HG03457 (cell line): ENCODE measurements around the gene NKTR.

Experiments used
- ATAC-seq: cut with Tn5 transposase; IDR thresholded peaks from one replicate; pipeline ENCODE4 v1.9.1; 2021; ENCODE audit warnings: moderate number of reproducible peaks; ENCODE audit not compliant: unreplicated experiment

NKTR gene

DNA sequence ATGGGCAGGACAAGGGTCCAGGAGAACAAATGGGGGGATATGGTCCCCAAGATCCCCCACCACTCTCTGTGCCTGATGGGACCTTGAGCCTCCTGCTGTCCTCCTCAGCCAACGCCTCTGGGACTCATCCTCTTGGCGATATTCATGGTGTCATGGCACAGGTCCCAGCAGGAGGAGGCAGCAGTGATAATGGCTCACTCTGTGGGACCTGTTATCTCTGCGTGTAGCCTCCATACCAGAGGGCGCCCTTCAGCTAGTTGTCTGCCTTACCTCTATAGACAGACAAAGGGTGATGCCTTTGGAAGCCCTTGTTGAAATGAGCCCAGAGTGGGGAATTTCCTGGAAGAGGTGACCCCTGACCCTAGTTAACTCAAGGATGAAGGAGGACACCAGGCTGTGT, 60.4 kb downstream of the NKTR start:
- no peak for ATAC-seq

- no peak for ATAC-seq
Observed at GRCh38 chr3:42661593-42662022, 61.1 kb downstream of the NKTR start.

- ATAC-seq: no peak
Observed at GRCh38 chr3:42662037-42662812, 61.7 kb downstream of the NKTR start.

DNA sequence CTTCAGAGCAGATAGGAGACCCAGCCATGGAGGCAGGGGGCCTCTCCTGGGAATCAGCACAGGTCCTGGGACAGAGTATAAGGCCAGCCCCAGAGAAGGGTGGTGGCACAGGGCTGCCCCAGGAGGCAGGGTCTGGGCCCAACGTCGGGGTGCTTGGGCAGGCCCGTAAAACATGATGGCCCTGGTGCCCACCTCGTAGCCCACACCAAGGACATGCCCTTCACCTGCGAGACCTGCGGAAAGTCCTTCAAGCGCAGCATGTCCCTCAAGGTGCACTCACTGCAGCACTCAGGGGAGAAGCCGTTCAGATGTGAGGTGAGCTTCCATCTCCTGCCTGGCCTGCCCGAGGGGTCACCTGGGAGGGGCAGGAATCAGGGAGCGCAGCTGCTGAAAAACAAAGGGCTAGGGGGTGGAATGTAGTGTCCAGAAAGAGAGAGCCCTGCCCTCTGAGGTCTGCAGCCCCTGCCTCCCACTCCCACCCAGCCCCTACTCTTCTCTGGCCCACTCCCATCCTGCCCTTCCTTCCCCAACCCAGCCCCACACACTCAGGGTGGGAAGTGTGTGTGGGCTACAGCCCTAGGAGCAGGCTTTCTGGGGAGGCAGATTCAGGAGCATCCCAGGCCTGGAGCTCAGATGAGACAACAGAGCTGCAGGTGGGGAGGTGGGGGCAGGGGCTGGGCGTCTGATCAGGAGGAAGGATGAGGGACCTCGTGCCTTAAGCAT, 62.5 kb downstream of the NKTR start:
- ATAC-seq: no peak

DNA sequence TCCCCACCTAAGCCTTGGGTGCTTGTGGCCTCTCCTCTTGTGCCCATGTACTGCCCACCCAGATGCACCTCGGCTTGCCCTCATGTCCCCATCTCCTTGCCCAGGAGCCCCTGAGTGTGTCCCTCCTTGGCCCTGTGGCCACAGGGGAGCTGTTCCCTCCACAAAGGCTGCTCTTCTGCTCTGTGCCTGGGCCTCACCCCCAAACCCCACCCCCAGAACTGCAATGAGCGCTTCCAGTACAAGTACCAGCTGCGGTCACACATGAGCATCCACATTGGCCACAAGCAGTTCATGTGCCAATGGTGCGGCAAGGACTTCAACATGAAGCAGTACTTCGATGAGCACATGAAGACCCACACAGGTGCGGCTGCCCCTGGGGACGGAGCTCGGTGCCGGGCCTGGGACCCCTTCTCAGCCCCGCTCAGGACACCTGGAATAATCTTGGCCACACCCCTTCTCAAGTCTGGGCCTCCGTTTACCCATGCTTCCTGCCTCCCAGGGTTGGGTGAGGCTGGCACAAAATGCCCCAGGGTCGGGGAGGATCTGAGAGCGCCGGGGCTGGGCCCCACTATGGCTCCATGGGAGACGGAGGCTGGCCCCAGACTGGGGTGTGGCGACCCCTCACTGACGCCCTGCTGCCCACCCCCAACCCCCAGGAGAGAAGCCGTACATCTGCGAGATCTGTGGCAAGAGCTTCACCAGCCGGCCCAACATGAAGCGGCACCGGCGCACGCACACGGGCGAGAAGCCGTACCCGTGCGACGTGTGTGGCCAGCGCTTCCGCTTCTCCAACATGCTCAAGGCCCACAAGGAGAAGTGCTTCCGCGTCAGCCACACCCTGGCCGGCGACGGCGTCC, 63.3 kb downstream of the NKTR start:
- ATAC-seq: no peak

- ATAC-seq: no peak
Observed at GRCh38 chr3:42664438-42664803, 63.9 kb downstream of the NKTR start.

- no peak for ATAC-seq
Observed at GRCh38 chr3:42665050-42665878, 64.8 kb downstream of the NKTR start.

DNA sequence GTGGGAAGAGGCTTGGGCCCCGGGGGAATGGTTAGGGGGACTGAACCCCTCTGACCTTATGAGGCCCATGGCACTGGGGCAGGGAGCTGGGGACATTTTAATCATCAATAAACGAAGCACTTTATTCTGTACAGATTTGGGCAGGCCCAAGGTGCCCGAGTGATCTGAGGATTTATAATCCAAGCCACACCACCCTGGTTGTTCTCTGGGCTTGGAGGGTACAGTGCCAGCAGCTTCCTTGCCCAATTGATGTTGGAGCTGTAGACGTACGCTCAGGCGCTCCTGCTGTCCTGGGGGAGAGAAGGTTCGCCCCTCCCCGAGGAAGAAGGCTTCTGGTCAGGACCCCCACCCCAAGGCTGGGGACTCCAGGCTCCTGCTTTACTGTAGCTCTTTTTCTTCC, 65.5 kb downstream of the NKTR start:
- ATAC-seq: no peak

DNA sequence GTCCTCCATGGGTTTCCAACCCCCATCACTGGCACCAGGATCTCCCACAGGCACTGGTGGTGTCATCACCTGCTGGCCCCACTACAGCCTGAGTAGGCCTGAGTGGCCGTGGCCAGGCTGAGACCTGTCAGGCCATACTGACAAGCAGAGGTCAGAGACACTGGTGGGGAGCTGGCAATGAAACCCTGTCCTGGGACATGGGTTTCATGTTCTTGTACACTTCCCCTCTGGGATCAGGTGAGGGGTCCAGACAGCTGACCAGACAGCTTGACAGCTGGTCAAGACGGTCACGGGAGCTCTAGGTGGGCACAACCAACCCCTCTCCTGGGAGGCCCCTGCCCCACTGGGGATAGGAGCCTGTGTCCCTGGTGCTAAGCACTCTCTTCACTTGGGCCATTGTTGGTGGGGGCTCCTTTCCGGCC, 66.1 kb downstream of the NKTR start:
- ATAC-seq: no peak

DNA sequence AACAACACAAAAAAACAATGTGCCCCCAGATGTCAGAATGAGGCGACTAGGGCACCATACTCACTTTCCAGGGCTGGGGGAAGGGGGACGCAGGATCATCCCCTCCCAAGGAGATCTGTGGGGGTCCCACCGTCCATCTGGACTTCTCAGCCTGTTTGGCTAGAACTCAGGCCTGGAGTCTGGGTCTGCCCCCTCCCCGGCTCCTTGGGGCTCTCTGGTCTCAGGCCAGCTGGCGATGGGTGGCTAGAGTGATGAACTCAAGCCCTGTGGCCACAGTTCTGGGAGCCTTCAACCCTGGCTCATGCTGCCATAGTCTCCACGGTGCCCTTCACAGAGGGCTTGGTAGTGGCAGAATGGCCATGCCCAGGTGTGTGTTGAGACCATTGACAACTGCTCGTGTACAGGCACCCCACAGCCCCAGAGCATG, 66.6 kb downstream of the NKTR start:
- no peak for ATAC-seq

DNA sequence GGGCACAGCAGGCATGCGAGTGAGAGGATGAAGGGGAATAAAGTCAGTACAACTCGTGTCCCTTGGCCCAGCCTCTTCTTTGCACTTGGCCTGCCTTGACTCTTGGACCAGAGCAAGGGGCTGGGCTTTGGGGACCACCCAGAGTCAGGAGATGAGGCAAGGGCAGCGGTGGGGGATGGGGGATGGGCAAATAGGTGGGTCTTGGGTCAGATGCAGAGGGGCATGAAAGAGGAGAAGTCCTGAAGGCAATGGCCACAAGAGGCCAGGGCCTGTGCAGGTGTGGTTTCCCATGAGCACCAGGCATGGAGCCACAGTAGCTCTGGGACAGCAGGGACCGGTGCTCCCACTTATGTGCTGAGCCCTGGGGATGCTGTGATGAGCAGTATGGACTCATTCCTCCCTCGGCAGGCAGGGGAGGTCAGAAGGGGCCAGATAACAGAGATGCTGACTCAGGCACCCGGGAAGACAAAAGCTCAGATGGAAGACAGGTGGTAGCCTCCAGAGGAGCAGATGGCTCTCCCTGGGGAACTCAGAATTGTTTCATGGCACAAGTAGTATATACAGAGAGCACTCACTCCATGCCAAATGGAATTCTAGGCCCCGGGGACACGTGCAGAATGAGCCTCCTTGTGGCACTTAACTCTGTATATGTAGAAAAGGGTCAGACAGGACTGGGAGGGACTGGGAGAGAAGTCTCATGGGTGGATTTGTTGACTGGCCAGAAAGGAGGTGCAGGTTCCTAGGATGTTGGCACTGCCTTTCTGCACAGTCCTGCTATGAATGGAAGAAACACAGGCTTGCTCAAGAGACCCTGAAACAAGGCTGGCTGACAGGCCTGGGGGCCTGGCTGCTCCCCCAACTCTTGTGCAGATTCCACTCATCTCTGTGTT, 67.3 kb downstream of the NKTR start:
- no peak for ATAC-seq

GRCh38 chr3:42668413-42668760, 67.9 kb downstream of the NKTR start:
- no peak for ATAC-seq

- ATAC-seq: no peak
Observed at GRCh38 chr3:42668793-42669217, 68.3 kb downstream of the NKTR start.

DNA sequence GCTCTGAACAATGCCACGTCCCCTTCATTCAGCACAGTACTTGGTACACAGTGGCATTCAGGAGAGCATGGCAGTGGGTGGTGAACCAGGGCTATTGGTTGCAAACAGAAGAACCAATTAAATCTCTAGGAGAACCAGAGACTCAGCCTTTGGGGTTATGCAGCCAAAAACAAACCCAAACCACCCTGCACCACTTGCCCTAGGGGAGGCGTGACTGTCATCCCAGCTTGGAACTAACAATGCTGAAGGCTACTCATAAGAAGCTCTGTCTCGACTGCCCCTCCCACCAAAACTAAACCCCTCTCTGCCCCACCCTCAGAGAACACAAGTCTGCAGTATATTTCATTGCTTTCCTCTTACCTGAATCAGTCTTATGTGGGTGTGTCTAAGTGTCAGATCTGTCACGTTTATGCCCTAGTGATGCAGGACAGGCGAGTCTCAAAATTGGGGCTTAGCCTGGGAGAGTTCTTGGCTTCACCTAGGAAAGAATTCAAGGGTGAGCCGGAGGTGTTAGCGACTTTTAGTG, 69.6 kb downstream of the NKTR start:
- no peak for ATAC-seq

DNA sequence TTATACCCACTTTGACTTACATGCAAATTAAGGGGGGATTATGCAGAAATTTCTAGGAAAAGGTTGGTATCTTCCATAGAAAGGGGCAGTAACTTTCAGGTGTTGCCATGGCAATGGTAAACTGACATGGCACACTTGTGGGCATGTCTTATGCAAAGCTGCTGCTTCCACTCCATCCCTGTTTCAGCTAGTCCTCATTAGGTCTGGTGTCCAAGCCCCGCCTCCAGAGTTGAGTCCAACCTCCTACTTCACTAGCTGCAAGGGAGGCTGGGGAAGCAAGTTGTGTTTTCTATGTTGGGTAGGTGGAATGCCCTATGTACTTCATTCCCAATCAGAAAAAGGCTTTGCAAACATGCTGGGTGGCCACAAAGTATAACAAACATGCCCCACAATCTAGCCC, 70.2 kb downstream of the NKTR start:
- no peak for ATAC-seq

DNA sequence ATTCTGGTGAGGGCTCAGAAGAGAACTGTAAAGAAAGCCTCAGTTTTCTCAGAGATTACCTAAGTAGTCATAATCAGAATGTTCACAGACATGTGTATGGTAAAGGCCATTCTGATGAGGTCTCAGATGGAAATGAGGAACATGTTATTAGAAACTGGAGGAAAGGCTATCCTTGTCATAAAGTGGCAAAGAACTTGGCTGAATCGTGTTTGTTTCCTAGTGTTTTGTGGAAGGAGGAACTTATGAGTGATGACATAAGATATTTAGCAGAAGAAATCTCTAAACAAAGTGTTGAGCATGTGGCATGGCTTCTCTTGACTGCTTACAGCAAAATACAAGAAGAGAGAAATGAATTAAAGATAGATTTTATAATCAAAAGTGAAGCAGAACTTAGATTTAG, 72.0 kb downstream of the NKTR start:
- ATAC-seq: no peak

GRCh38 chr3:42673082-42673481, 72.6 kb downstream of the NKTR start:
- no peak for ATAC-seq

GRCh38 chr3:42674146-42674545, 73.7 kb downstream of the NKTR start:
- no peak for ATAC-seq

DNA sequence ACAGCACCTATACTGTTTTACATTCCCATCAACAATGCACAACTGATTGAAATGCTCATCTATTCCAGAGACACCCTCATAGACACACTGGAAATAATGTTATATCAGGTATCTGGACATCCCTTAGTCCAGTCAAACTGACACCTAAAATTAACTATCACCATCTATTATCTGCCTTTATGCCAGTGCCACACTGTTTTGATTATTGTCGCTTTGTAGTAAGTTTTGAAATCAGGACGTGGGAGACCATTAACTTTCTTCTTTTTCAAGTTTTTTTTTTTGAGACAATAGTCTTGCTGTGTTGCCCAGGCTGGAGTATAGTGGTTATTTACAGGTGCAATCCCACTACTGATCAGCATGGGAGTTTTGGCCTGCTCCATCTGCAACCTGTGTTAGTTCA, 75.4 kb downstream of the NKTR start:
- no peak for ATAC-seq

- no peak for ATAC-seq
Observed at GRCh38 chr3:42678447-42678846, 78.0 kb downstream of the NKTR start.
